Activated T-cell treated with anti-CD3 and anti-CD28 coated beads for 24 hours (primary cell): ENCODE measurements around the gene KIAA0825.
"Not testable (repeated sequence)": the region's sequence is repeated elsewhere in the genome, so short reads cannot be mapped to it uniquely, and the experiment has no call there.

ENCODE experiments used
- DNase-seq: peaks from one replicate; pipeline ENCODE4 v3.0.0-alpha.2; 2020; ENCODE audit warnings: low read depth

KIAA0825 gene

DNA sequence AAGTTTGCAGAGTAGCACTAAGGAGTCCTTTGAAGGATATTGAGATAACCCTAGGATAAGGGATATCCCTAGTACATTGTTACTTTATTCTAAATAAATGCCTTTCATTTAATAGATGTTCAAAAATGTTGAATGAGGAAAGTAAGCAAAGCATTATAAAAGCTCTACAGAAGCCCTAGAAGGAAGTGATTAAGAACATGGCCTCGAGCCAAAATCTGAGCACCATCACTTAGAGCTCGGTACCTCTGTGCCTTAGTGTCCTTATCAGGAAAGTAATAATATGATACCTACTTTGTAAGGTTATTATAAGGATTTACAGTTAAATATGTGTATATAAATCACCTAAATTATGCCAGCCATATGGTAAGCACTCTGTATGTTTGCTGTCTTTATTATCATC is 242.6 kb downstream of the KIAA0825 start:
- no peak for DNase-seq

- DNase-seq, result no peak
These were observed 244.1 kb downstream of the KIAA0825 start for GRCh38 chr5:94374336-94374735.

GRCh38 chr5:94367900-94368299 is 250.5 kb downstream of the KIAA0825 start:
- DNase-seq, result no peak

DNA sequence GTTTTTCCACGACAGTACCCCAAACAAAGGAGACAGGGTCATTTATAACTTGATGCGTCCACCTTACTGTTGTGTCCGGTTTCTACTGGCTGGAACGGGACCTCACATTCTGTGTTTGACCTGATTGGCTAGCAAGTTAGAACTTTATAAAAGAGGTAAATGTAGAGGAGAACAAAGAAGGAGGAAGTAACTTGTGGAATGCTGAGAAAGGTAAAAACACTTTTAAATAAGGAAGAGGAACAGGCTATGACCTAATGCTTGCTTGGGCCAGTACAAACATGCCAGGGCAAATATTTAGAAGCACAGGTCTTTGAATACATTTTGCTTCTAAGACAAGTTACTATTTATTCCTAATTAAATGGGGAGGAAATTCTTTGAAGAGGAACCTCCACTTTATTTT is 251.6 kb downstream of the KIAA0825 start:
- no peak for DNase-seq

DNA sequence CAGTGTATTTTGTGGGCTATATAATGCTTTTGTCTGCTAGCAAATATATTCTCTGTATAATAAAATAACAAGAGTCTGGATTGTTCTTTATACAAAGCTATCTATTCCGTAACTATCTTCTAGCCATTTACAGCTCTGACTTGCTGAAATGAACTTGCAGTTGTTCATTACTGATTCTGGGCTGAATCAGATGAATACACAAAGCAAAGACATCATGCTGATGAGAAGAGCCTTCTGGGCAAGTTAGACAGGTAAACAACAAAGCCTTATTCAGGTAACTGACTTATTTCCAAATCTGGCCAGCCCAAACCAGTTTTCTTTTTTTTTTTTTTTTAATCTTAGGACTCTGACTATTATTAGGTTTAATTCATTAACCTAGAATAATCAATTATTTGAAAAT is 255.5 kb downstream of the KIAA0825 start:
- DNase-seq, result no peak

- no peak for DNase-seq
These were observed 256.3 kb downstream of the KIAA0825 start for GRCh38 chr5:94361832-94362796.

DNA sequence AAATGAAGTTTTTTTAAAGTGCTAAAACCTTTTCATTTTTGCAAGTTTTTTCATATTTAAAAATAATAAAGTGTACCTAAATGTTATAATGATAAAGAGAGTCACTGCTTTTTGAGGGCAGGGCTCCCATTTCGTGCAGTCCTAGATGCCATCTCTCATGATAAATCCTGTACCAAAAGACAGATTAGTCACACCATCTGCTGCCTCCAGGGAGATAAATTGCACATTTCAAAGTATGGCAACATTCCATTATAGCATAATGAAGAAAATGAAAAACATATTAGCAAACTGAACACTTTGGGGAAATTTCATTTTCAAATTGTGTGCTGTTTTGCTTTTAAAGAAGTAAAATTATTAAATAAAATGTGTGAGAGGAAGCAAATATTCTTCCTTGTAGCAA is 257.2 kb downstream of the KIAA0825 start:
- no peak for DNase-seq

- DNase-seq, result no peak
These were observed 257.8 kb downstream of the KIAA0825 start for GRCh38 chr5:94360382-94361130.

- DNase-seq, result no peak
These were observed 258.5 kb downstream of the KIAA0825 start for GRCh38 chr5:94359880-94360279.

DNA sequence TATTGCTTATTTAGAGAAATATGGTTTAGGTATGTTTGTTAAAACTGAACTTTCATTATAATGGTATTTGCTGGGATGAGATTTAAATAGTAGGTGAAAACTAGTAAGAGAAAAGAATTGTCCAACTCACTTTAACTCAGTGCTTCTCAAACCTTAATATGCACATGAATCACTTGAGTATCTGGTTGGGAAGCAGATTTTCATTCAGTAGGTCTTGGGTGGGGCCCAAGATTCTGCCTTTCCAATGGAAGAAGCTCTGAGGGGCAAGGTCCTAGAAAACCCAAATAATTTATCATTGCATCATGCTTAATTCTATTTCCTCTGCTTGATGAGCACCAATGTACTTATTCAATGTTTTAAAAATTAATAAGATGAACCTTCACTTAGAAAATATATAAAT is 262.6 kb downstream of the KIAA0825 start:
- no peak for DNase-seq

DNA sequence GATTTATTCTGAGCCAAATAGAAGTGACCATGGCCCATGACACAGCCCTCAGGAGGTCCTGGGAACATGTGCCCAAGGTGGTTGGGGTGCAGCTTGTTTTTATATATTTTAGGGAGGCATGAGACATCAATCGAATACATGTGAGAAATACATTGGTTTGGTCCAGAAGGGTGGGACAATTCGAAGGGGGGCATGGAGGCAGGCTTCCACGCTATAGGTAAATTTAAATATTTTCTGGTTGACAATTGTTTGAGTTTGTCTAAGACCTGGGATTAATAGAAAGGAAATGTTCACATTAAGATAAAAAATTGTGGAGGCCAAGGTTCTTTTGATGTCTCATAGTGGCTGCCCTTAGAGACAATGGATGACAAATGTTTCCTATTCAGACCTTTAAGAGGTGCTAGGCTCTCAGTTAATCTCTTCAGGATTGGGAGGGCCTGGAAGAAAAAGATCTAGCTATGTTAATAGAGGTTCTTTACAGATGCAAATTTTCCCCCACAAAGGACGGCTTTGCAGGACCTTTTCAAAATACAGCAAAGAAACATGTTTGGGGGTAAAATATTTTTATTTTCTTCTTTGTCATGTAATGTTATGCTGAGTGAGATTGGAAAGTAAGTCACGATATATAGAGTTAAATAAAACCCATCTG is 263.4 kb downstream of the KIAA0825 start:
- DNase-seq, result not testable (repeated sequence)

DNA sequence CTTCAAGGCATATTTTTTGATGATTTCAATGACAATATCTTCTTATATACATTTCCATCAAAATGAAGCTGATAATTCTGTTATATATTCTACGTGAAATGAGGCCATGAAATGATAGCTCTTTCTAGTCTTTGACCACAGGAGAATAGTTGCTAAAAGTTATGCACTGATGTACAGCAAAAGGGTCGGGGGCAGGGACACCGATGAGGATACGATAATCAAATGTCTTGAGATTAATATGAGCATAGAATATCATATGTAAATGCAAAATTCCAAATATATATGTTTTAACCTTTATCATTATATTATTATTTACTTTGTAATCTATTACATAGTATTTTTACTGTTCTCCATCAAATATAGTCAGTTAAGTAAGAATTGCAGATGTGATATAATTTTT is 264.8 kb downstream of the KIAA0825 start:
- no peak for DNase-seq

DNA sequence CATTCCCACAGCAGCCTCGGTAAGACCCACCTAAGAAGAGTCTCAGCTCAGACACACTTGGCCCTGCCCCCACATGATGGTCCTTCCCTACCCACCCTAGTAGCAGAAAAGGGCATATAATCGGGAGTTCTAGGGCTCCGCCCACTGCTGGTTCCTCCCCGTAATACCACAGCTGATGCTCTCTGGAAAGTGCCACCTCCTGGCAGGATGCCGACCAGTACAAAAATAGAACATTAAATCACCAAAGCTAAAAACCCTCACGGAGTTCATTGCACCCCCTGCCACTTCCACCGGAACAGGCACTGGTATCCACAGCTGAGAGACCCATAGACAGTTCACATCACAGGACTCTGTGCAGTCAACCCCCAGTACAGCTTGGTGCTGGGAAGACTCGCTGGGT is 271.3 kb downstream of the KIAA0825 start:
- DNase-seq, result no peak

- DNase-seq, result no peak
These were observed 273.1 kb downstream of the KIAA0825 start for GRCh38 chr5:94345257-94345656.

- DNase-seq, result no peak
These were observed 280.8 kb downstream of the KIAA0825 start for GRCh38 chr5:94337617-94338016.

DNA sequence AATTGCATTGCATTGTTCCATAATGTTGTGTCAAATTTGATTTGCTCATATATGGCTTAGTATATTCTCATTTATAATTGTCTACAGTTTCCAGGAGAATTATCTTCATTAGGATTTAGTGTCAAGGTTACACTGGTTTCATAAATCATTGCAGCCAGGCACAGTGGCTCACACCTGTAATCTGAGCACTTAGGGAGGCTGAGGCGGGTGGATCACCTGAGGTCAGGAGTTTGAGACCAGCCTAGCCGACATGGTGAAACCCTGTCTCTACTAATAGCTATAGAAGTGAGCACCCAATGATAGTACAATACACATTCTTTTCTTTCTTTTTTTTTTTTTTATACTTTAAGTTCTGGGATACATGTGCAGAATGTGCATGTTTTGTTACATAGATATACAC is 282.5 kb downstream of the KIAA0825 start:
- no peak for DNase-seq

DNA sequence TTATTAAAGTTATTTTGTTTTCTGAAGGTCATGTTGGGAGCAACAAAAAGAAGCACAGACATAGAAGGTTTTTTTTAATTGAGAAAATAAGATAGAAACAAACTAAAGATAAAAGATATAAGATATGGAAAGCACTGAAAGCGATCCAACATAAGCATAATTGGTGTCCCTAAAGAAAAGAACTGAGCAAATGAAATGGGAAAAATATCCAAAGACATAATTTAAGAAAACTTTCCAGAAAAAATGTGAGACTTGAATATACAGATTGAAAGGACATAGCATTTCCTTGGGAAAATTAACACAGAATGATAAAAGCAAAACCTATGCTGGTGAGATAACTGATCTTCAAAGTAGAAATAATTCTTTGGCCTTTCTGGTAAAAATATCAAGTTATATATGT is 289.3 kb downstream of the KIAA0825 start:
- DNase-seq, result no peak

DNA sequence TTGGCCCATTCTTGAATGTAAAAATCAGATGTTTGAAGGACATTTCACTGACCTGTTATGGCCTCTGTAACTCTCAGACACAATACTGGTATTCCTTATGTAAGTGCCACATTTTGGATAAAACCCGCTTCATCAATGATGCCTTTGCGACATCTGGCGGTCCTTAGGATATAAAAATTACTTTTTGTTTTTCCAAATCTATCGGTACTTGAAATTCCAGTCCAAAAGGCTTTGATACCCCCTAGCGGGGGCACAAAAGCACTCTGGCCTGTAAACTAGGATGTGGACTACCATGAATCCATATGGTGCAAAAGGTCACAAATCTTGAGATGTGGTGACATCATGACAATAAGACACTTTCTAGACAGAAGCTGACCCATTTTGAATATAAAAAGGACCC is 291.8 kb downstream of the KIAA0825 start:
- DNase-seq, result no peak

DNA sequence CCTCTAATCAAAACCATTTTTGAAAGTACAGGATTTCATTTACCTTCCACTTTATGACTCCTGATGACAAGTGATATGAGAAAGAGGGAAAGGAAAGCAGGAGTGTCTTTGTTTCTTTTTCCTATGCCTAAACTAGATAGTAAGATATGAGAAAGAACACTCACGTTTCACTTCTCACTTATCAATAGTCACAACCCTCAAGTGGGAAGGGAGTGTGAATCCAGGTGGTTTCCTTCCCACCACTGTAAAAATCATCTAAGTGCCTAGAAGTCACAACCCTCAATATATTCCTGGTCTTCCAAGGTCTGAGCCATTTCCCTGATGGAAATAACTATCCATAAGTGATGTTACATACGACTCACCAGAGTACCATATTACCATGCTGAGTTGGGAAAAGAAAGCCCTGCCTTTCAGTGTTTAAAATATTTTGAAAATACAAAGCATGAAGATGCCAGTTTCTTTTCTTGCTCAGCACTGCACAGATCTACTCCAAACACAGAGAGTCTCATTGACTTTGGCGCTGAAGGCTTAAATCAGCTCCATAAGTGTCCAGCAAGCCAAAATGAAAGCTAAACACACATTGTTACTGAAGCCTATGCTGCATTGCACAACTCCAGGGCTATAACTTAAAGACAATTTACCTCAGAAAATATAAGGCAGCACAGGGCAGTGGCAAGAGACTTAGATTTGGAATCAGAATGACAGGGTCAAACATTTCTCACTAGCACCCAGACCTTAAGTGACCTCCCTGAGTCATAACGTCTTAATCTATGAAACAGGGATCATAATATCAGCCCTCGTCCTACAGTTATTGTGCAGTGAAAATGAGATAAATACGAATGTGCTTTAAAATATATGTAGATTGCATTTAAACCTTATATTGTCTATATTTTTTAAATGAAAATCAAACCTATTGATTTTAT is 301.2 kb downstream of the KIAA0825 start:
- DNase-seq, result no peak

- DNase-seq, result no peak
These were observed 303.8 kb downstream of the KIAA0825 start for GRCh38 chr5:94314460-94315131.

GRCh38 chr5:94313696-94314095 is 304.7 kb downstream of the KIAA0825 start:
- no peak for DNase-seq
